Panc1 (cell line): Measurements from ENCODE around the gene ROBO2. TPM values are rescaled to one million over a fixed set of nuclear protein-coding genes. Genes with fewer than 3 reads are reported as not detected.

Experiments used
- ATAC-seq: fragments of 200-7000 bp; cut with Tn5 transposase; 2 replicates; pipeline ENCODE4 v1.9.1; 2020; ENCODE audit warnings: mild to moderate bottlenecking, moderate library complexity
- BruUV-seq: library from RNA; stranded (reverse); fragments of 400-500 nt; replicated peaks from 2 replicates; lab custom pipeline; 2021; lab: Mats Ljungman, UMichigan
- CTCF ChIA-PET: fragments of 300-600 bp; sonication (Branson Sonifier 250); formaldehyde crosslinking; loops from one replicate; lab custom pipeline; 2022; ENCODE audit warnings: antibody characterized with exemption; lab: Charles Lee
- POLR2A ChIA-PET: fragments of 300-600 bp; sonication (Branson Sonifier 250); formaldehyde crosslinking; loops from one replicate; lab custom pipeline; 2022; ENCODE audit warnings: antibody characterized with exemption; lab: Charles Lee
- DNase-seq: peaks from one replicate; pipeline ENCODE4 v3.0.0-alpha.2; 2010; ENCODE audit warnings: low read depth, low spot score
- H3K27ac ChIP-seq: 2 replicates; pipeline ENCODE4 v1.5.1; 2011; ENCODE audit warnings: mild to moderate bottlenecking, low read length, inconsistent platforms
- H3K27me3 ChIP-seq: fragments of 200-500 bp; sonication (Bioruptor generic); 2 replicates; pipeline ENCODE4 v1.6.0; 2014; ENCODE audit warnings: low read length, inconsistent platforms; ENCODE audit not compliant: control insufficient read depth, insufficient read depth
- H3K36me3 ChIP-seq: fragments of 200-500 bp; sonication (Bioruptor generic); 2 replicates; pipeline ENCODE4 v1.5.1; 2014; ENCODE audit warnings: inconsistent platforms, mild to moderate bottlenecking, low read length, moderate library complexity; ENCODE audit not compliant: control insufficient read depth, insufficient read depth
- H3K4me1 ChIP-seq: 2 replicates; pipeline ENCODE4 v1.5.1; 2011; ENCODE audit warnings: inconsistent platforms, mild to moderate bottlenecking, low read length, moderate library complexity; ENCODE audit not compliant: control insufficient read depth, insufficient read depth
- H3K4me3 ChIP-seq, 2 experiments: 2 replicates each; pipeline ENCODE4 v1.5.1; 2011 to 2012; ENCODE audit warnings: low read depth in 2 of 2, low read length in 2 of 2, mild to moderate bottlenecking in 2 of 2, inconsistent platforms in 1 of 2, moderate library complexity in 1 of 2
- H3K9me3 ChIP-seq: fragments of 200-500 bp; sonication (Bioruptor generic); 2 replicates; pipeline ENCODE4 v1.5.1; 2014; ENCODE audit warnings: low read depth, mild to moderate bottlenecking, inconsistent platforms, low read length, moderate library complexity; ENCODE audit not compliant: control insufficient read depth, insufficient read depth
- CTCF ChIP-seq: fragments of 450-650 bp; IDR thresholded peaks from 2 replicates; pipeline ENCODE4 v1.5.1; 2017; ENCODE audit warnings: mild to moderate bottlenecking
- POLR2AphosphoS5 ChIP-seq: IDR thresholded peaks from 2 replicates; pipeline ENCODE4 v1.6.1; 2012; ENCODE audit warnings: mild to moderate bottlenecking, low read depth, low read length, moderate library complexity
- REST ChIP-seq, 2 experiments: IDR thresholded peaks; 2 replicates each; pipeline ENCODE4 v1.6.1; 2011 to 2012; ENCODE audit warnings: low read depth in 2 of 2, control low read depth in 1 of 2, low read length in 1 of 2, mild to moderate bottlenecking in 1 of 2, moderate library complexity in 1 of 2; ENCODE audit not compliant: insufficient read depth in 1 of 2
- SIN3A ChIP-seq: IDR thresholded peaks from 2 replicates; pipeline ENCODE4 v1.6.1; 2012; ENCODE audit warnings: low read depth, mild to moderate bottlenecking, low read length, moderate library complexity, borderline replicate concordance; ENCODE audit not compliant: insufficient read depth
- TCF7L2 ChIP-seq: IDR thresholded peaks from 2 replicates; pipeline ENCODE4 v1.6.1; 2011; ENCODE audit warnings: mild to moderate bottlenecking, low read depth, low read length, inconsistent platforms
- in situ Hi-C: cut with HindIII; loops from 2 replicates; pipeline ENCODE4 v1.10.0; 2016; ENCODE audit warnings: low sequenced_read_pairs, low pct_unique_long_range_greater_than_20kb
- intact Hi-C: fragments of 100-400 bp; cut with micrococcal nuclease; formaldehyde crosslinking; loops from one replicate; pipeline ENCODE4 v1.10.0; 2022; ENCODE audit not compliant: unreplicated experiment
- total RNA-seq: library from RNA; stranded (reverse); gene quantifications from one replicate; pipeline ENCODE4 v1.2.1, GENCODE V29; 2021; ENCODE audit not compliant: unreplicated experiment

The ROBO2 gene
- total RNA-seq, 1 experiment from 2014 or later = 1.3 TPM

- H3K27me3 ChIP-seq = no peaks in the 10 kb centered on the region
- no peak for TF ChIP-seq CTCF
- no peak for TF ChIP-seq REST (IDR thresholded peaks at IDR 0.05; ENCODE audit: insufficient read depth in 1 of 2, low read depth in 2 of 2, low read length in 1 of 2)
- no peak for TF ChIP-seq TCF7L2
- no peak for TF ChIP-seq SIN3A
- no peak for TF ChIP-seq POLR2AphosphoS5
- in situ Hi-C loops (no loop called here), intact Hi-C loops (no loop called here)
- POLR2A ChIA-PET = no interaction called here
- DNase-seq (no peak), ATAC-seq (no peak)
- H3K27ac ChIP-seq = no peak overlapping the region
- BruUV-seq = no TSS peak
- no peaks in the 10 kb centered on the region for H3K36me3 ChIP-seq
- no peaks in the 10 kb centered on the region; the same call in 1 of the 2 replicates for H3K4me1 ChIP-seq
- H3K4me3 ChIP-seq = no peak overlapping the region
- CTCF ChIA-PET = no interaction called here
- H3K9me3 ChIP-seq = no peaks in the 10 kb centered on the region
Observed at GRCh38 chr3:77189684-77190083, 149.8 kb downstream of the ROBO2 start.

GRCh38 chr3:77190374-77190773, 150.5 kb downstream of the ROBO2 start:
- Histone ChIP-seq H3K36me3 (no peaks in the 10 kb centered on the region), H3K4me1 (no peaks in the 10 kb centered on the region; the same call in 1 of the 2 replicates), H3K27ac (no peak overlapping the region), H3K27me3 (no peaks in the 10 kb centered on the region), H3K9me3 (no peaks in the 10 kb centered on the region), H3K4me3 (no peak overlapping the region)
- POLR2A ChIA-PET = no interaction called here
- ATAC-seq (no peak), DNase-seq (no peak)
- intact Hi-C loops (no loop called here), in situ Hi-C loops (no loop called here)
- BruUV-seq = no TSS peak
- TF ChIP-seq CTCF (no peak), TCF7L2 (no peak), REST (IDR thresholded peaks at IDR 0.05; ENCODE audit: insufficient read depth in 1 of 2, low read depth in 2 of 2, low read length in 1 of 2) (no peak), SIN3A (no peak), POLR2AphosphoS5 (no peak)
- CTCF ChIA-PET = no interaction called here
